Choroid plexus epithelial cell (primary cell): ENCODE data around the gene ATXN1.

Experiments
- DNase-seq: peaks from one replicate; pipeline ENCODE4 v3.0.0-alpha.2; 2010; ENCODE audit warnings: low read depth
- H3K4me3 ChIP-seq: 2 replicates; pipeline ENCODE4 v1.5.1; 2011; ENCODE audit warnings: low read depth, mild to moderate bottlenecking, control low read depth, low read length, moderate library complexity
- TF ChIP-seq, protein P1 (sequence below): conservative IDR thresholded peaks from 2 replicates; pipeline ENCODE4 v1.5.1; 2011; ENCODE audit warnings: low read depth, mild to moderate bottlenecking, control low read depth, inconsistent platforms, low read length, moderate library complexity

Gene ATXN1

DNA sequence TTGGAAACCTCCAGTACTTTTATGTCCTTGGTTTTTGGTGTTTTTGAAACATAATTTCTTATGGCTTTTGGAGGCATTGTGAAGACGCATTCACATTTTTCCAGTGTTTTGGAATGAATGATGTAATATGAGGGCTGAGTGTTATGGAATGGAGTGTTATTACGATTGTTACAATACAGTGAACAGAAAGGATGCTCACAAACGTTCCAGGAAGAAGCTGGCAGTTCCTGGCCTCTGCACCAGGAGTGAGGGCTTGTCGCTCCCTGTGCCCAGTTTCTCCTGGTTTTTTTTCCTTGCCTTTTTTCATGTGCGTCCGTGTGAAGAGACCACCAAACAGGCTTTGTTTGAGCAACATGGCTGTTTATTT lies 502.6 kb downstream of the ATXN1 start:
- DNase-seq: no peak
- TF ChIP-seq, protein P1, sequence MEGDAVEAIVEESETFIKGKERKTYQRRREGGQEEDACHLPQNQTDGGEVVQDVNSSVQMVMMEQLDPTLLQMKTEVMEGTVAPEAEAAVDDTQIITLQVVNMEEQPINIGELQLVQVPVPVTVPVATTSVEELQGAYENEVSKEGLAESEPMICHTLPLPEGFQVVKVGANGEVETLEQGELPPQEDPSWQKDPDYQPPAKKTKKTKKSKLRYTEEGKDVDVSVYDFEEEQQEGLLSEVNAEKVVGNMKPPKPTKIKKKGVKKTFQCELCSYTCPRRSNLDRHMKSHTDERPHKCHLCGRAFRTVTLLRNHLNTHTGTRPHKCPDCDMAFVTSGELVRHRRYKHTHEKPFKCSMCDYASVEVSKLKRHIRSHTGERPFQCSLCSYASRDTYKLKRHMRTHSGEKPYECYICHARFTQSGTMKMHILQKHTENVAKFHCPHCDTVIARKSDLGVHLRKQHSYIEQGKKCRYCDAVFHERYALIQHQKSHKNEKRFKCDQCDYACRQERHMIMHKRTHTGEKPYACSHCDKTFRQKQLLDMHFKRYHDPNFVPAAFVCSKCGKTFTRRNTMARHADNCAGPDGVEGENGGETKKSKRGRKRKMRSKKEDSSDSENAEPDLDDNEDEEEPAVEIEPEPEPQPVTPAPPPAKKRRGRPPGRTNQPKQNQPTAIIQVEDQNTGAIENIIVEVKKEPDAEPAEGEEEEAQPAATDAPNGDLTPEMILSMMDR: no peak
- no peak overlapping the region for H3K4me3 ChIP-seq

DNA sequence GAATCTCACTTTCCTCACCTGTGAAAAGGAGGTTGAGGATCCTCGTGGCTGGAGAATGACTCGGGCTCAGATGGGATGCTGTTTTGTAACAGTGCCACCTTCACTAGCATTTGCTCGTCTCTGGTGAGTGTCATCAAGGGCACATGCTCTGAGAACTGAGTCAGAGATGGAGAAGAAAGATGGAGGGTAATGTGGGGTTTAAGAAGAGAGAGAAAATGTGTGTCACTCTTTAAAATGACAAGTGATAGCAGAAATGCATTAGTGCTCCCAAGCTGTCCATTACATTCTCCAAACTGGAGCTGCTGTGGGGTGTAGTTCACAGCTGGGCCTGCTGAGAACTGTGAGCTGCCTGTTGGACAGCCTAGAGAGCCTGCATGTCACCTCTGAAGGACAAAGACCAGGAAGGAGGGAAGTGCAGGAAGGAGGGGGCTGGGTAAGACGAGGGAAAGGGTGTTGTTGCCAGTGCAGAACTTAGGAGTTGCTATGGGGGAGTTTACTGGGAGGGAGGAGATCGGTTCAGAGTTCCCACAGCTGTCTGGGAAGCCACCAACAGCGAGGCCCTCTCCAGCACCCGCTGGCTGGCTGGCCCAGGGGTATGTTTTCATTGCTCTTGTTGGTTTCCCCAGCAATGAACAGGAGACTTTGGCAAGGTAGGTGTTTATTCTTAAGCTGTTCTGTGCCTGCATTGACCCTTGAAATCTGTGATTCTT lies 503.1 kb downstream of the ATXN1 start:
- DNase-seq: no peak
- TF ChIP-seq, protein P1: no peak
- no peak overlapping the region for H3K4me3 ChIP-seq

DNA sequence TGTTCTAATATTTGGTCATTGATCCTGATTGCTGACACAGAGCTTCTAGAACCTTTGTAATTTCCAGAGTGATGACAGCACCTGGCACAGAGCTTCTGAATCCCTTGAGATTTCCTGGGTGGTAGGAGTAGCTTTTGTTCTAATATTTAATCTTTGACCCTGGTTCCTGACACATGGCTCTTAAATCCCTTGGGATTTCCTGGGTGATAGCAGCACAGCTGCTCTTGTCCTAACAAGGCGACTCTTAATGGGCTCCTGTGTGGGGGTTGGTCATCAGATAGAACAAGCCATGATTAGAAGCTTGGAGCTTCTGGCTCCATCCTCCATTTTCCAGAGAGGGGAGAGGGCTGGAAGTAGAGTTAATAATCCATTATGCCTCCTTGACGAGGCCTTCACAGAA lies 504.5 kb downstream of the ATXN1 start:
- H3K4me3 ChIP-seq: no peak overlapping the region
- DNase-seq: no peak
- TF ChIP-seq, protein P1: no peak

DNA sequence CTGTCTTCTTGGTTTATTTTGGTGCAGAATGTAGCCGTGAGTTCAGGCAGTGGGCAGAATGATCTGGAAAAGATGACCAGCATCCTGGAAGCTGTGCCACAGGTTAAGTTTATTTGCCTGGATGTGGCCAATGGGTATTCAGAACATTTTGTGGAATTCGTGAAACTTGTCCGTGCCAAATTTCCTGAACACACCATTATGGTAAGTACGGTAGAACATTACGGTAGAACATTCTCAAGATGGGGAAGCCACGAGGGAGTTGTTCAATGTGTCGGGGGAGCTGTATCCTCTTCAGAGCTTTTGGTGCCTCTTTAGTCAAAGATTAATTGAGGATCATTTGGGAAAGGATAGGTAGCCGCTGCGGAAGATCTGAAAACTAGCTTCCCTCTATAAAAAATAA lies 506.7 kb downstream of the ATXN1 start:
- no peak overlapping the region for H3K4me3 ChIP-seq
- TF ChIP-seq, protein P1: no peak
- DNase-seq: no peak

DNA sequence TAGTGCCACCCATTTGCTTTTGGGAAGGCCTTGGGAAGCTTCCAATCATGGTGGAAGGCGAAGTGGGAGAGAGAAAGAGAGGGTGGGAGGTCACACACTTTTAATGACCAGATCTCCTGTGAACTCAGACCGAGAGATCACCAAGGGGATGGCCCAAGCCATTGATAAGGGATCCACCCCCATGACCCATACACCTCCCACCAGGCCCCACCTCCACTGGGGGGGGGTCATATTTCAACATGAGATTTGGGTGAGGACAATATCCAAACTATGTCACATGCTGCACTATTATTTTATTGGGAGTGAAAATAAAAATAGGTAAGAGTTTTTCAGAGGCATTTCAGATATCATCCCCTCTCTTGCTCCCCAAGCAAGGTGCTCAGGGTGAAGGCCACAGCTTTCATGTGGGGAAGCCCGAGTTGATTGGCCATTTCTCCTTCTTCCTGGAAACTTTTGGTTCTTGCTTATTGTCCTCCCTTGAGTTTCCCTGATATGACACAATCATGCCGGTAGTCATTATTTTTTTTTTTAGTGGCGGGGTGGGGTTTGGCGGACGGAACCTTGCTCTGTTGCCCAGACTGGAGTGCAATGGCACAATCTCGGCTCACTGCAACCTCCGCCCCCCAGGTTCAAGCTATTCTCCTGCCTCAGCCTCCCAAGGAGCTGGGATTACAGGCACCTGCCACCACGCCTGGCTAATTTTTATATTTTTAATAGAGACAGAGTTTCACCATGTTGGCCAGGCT lies 507.7 kb downstream of the ATXN1 start:
- no peak for DNase-seq
- TF ChIP-seq, protein P1: no peak
- no peak overlapping the region for H3K4me3 ChIP-seq

DNA sequence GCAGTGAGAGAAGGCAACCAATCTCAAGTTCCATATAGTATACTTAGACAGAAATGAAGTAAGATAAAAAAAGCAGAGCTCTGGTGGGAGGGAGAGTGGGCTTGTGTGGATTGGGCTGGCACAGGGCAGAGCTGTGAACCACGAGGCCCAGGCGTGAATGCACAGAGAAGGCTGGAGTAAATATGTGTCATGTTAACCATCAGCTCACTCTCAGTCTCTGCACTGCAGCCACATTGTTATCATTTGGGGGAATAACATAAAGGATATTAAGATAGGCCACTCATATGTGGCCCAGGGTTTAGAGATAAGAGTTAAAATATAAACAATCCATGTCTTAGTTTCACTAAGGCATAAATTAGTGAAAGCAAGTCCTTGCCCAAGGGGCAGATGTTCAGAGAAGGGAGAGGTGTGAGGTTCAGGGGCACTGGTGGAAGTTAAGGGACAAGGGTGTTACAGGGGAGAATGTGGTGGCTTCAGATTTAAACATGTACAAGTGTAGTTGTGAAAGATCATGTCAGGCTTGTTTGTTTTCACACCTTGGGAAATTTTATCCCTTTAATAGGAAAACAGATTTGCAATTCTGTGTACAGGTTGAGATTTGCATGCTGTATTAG lies 508.5 kb downstream of the ATXN1 start:
- TF ChIP-seq, protein P1: no peak
- H3K4me3 ChIP-seq: no peak overlapping the region
- no peak for DNase-seq

DNA sequence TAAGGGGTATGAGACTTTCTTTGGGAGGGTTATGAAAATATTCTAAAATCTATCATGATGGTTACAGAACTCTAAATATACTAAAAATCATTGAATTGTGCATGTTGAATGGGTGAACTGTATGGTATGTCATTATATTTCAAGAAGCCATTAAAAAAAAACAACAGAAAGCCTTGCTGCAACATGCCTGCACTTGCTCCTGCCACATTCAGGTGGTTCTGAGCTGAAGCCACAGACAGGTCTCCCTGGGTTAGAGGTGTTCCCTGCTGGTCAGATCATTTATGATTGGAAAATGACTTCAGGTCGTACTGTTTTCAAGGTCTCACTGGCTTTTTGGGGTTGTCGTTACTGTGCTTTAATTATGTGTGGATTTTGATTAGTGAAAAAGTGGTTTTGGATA lies 509.6 kb downstream of the ATXN1 start:
- no peak overlapping the region for H3K4me3 ChIP-seq
- TF ChIP-seq, protein P1: no peak
- DNase-seq: no peak
